GM19035 (cell line): ENCODE measurements around the gene CCNG1.
"Not testable (repeated sequence)": the region's sequence is repeated elsewhere in the genome, so short reads cannot be mapped to it uniquely, and the experiment has no call there.

Source experiments
- ATAC-seq: cut with Tn5 transposase; IDR thresholded peaks from one replicate; pipeline ENCODE4 v1.9.1; 2021; ENCODE audit not compliant: unreplicated experiment

CCNG1 gene

DNA sequence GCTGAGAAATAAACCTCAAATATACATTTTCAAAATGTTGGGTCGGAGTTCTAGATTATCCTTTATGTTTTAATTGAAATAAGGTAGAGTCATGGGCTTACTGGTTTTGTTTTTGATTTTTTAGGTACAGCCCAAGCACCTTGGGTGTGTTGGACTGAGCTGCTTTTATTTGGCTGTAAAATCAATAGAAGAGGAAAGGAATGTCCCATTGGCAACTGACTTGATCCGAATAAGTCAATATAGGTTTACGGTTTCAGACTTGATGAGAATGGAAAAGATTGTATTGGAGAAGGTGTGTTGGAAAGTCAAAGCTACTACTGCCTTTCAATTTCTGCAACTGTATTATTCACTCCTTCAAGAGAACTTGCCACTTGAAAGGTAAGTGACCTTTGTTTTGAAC lies 3.6 kb downstream of the CCNG1 start:
- ATAC-seq: no peak

DNA sequence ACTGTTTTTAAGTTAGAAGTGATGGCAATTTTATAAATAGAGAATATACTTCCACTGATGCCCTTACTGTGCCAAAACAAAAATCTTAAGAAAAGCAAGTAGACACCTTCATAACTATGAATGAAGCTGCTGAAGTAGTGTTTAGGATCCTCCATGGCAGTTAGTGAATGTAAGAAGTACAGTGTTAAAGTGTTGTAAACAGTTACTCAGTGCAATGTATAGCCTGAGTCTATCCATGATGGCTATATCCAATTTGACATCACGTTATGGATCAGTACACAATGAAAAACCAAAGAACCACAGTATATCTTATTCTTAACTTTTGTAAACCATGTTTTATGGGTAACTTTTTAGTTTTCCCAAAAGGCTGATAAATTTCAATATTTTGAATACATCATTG lies 7.1 kb downstream of the CCNG1 start:
- ATAC-seq: no peak

DNA sequence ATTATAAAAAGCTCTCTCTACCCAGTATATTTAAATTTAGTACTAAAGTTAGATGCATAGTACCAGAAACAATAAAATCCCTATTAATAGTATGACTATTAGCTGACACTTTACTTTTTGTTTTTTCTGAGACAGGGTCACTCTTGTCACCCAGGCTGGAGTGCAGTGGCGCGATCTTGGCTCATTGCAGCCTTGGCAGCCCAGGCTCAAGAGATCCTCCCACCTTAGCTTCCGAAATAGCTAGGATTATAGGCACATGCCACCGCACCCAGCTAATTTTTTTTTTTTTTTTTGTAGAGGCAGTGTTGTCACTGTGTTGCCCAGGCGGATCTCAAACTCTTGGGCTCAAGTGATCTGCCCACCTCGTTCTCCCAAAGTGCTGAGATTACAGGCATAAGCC lies 8.0 kb downstream of the CCNG1 start:
- no peak for ATAC-seq

DNA sequence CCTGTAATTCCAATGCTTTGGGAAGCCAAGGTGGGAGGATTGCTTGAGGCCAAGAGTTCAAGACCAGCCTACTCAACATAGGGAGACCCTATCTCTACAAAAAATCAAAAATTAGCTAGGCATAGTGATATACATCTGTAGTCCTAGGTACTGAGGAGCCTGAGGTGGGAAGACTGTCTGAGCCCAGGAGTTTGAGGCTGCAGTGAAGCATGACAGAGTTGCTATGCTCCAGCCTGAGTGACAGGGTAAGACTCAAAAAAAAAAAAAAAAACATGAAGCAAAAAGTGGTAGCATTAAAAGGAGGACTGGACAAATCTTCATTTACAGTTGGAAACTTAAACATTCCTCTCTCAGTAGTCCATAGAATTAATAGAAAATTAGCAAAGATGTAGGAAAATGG lies 9.8 kb downstream of the CCNG1 start:
- ATAC-seq: no peak

DNA sequence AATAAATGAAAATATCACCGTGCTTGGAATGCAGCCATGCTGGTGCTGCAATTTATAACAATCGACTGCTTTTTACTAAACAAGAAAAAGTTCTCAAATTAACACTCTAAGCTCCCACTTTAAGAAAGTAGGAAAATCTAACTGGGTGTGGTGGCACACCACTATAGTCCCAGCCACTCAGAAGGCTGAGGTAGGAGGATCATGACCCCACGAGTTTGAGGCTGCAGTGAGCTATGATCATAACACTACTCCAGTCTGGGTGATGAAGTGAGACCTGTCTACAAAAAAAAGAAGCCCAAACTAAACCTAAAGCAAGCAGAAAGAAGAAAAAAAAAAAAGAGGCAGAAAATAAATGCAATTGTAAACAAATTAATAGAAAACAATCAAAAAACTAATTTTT lies 10.5 kb downstream of the CCNG1 start:
- ATAC-seq: no peak

DNA sequence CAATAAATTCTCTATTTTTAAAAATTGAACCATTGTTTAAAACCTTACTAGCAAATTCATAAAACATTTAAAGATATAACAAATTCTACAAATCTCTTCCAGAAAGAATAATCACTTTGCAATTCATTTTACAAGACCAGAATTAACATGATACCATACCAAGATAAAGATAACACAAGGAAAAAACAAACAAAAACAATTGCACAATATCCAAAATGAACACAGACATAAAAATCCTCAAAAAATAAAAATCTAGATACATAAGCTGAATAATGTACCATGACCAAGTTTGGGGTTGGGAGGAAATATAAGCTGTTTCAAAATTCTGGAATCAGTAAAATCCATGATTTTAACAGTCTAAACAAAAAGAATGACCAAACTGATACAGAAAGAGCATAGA lies 11.1 kb downstream of the CCNG1 start:
- no peak for ATAC-seq

DNA sequence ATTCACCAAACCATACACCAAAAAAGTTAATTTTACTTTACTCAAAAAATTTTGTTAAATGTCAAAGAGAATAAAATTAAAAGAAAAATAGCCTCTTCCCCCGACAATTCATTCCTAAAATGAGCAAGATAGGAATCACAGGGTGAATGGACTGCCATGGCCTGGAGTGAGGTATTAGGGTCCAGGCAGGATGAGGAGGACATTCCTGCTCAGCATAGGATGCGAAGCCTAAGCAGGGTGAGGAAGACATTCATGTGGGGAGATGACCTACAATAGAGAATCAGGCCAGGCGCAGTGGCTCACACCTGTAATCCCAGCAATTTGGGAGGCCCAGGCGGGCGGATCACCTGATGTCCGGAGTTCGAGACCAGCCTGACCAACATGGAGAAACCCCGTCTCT lies 14.1 kb downstream of the CCNG1 start:
- no peak for ATAC-seq

DNA sequence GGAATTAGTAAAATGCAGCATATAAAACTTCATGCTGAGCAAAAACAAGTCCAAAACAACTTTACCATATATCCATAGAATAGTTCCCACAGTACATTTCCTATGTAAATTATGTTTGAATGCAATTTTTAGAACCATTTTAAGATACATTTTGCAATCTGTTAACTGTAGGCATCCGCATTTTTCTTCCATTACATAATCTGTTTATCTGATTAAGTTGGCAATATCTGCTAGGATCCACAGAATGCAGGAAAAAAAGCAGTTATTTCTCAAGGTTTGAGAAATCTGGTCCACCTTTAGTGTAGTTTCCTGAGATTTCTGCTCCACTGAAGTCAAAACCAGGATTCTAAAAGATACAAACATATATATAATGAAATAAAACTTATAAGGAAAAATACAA lies 16.3 kb downstream of the CCNG1 start:
- no peak for ATAC-seq

DNA sequence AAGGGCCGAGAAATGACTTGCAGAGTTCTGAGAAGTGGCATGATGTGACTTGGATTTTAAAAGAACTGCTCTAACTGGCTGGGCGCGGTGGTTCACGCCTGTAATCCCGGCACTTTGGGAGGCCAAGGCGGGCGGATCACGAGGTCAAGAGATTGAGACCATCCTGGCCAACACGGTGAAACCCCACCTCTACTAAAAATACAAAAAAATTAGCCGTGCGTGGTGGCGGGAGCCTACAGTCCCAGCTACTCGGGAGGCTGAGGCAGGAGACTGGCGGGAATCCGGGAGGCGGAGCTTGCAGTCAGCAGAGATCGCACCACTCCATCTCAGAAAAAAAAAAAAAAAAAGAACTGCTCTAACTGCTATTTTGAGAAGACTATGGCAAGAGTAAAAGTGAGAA lies 18.0 kb downstream of the CCNG1 start:
- ATAC-seq: not testable (repeated sequence)

DNA sequence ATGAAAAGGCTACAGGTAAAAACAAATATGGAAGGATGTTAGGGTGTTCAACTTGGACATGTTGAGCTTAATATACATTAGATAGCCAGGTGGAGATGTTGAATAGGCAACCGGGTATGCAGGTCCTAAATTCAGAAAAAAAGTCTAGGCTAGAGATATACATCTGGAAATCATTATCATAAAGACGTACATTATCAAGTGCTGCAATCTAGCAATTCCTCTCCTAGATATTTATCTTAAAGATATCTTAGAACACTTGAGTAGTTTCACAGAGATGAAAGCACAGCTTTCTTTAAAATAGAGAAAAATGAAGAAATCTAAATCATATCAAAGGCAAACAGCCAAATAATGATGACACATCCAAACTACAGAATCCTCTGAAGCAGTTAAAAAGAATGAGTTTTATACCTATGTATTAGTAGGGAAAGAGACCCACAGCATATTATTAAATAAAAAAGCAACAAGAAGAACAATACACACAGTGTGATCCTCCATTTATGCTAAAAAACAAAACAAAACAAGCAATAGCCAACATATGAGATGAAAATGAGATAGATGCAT lies 18.7 kb downstream of the CCNG1 start:
- ATAC-seq: no peak

DNA sequence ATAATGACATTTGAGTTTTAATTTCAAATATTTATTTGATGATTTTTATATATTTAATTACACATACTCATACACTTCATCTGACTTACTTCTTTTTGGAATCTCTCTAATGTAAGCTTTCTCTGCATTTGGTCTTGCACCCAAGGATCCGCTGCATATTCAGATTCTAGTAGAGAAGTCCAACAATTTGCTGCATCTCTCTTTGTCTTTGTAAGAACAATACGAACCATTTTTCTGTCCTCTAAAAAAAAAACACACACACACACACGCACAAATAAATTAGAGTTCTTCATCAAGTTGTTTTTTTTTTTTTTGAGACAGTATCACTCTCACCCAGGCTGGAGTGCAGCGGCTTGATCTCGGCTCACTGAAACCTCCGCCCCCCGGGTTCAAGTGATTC lies 19.4 kb downstream of the CCNG1 start:
- no peak for ATAC-seq

DNA sequence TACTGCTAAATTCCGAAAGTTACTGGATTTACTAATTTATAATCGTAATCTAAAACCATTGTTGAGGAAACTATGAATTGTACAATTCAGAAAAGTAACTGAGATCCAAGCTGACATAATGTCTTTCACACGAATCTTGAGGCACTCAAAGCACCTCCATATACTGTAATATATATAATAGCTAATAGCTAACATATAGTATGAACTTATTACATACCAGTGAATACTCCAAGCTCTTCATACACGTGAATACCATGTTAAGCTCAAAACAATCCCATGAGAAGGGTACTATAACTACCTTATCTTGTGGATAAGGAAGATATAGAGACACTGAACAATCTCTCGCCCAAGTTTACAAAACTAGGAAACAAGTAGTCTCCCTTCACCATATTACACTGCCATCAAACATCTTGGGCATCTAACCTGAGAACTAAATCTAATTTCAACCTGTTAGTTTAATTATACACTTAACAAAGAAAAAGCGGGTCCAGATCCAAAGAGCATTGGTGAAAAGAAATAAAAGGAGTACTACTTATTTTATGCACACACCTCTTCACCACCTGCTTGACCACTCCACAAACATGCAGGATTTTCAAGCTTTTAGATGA lies 21.5 kb downstream of the CCNG1 start:
- no peak for ATAC-seq

DNA sequence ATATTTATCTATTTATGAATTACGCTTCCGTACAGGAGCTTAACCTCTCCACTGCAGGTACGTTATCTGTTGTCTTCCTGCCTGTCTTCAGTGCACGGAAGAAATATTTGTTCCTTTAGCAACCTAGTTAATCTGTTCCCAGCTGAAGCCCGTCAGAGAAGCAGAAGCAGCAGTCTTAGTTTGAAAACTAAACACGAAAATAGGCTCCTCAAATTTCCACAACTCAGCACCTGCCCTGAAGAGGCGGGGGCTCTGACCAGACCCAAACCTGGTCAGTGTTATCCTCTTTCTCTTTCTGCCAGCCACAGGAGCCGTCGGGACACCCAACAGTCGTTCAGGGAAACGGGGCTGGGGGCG lies 22.0 kb downstream of the CCNG1 start:
- ATAC-seq: peak; percentile 4

DNA sequence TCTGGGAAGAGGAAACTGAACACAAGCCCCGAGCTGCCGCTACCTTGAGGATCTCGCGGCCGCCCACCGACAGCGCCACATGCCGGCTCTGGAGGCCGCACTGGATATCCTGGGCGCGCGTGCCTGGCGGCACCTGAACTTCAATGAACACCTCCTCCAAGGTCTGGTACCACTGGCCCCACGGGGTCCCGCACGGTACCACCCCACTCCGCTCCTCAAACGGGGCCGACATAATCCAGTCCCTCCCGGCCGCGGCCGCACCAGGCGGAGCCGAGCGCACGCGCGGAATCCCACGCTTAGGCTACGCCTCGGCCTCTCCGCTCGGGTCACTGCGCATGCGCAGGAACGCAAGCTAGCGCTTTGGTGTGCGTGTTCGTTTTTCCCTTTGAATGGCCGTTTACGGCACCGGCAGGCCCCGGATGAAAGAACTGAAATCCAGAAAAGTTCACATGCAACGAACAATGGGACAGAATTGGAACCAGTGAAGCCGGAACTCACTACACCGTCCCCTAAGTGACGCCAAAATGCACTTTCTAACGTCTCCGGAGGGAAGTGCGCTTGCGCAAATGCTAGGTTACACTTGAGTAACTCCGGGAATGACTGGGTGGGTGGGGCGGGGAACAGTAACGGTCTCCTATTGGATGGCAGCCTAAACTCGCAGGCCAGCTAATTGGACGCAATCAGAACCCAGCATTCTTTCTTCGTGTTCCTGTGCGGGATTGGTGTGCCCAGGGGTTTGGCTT lies 22.6 kb downstream of the CCNG1 start, which contains the start of gene NUDCD2:
NUDCD2 (minus strand) TSS at position 284 of the 743 bp plus-strand sequence; CDS start at position 232, 52 bp downstream.
- ATAC-seq: peak; percentile 73

DNA sequence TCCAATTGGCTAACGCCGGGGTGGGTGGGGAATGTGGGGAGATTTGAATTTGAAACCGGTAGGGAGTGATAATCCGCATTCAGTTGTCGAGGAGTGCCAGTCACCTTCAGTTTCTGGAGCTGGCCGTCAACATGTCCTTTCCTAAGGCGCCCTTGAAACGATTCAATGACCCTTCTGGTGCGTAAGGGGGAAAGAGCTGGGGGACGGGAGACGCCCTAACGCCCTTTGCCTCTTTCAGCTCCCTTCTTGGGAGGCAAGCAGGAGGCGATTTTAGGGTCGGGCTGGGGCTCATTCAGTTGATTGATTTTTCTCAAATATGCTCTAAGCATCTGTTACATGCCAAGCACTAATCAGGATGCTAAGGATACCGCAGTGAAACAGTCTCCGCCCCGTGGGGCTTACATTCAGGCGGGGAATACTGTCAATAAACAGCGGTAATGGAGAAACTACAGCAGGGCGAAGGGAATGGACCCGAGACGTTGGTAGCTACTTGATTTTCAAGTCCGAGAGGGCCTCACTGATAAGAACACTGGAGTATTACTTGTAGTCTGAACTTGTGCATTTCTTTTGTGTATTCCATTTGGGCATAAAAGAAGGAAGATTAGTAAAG lies 23.3 kb downstream of the CCNG1 start, which contains the start of gene HMMR:
HMMR (plus strand) TSS at position 71 of the 610 bp plus-strand sequence; CDS start at position 132, 61 bp downstream.
- ATAC-seq: no peak

DNA sequence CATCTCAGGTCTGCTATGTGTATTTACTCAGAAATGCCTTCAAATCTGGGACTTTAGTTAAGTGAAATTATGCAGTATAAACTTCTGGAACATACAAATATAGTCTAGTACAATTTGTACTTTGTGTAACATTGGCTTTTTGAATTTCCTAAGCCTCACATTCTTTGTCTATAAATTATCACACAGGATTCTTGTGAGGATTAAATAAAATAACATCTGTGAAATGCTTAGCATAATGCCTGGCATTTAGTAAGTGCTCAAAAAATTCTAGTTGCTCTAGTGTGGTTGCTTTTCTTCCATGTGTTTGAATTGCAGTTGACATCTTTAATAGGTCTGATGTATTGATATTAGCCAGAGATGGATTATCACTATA lies 25.7 kb downstream of the CCNG1 start:
- no peak for ATAC-seq

DNA sequence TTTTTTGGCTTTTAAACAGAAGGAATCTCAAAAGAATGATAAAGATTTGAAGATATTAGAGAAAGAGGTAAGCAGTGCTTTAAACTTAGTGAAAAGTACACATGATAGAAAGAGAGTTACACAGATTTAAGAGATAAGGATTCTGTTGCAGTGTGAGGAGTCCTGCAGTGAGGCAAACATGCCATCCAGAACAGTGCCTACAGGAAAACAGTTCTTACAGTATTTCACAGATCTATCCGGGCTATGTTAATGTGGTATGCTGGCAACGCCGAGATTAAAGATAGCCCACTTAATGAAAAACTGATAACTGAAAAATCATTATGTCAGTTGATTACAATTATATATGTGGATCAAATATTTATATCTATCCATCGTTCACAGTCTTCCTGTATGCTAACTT lies 30.3 kb downstream of the CCNG1 start:
- no peak for ATAC-seq

DNA sequence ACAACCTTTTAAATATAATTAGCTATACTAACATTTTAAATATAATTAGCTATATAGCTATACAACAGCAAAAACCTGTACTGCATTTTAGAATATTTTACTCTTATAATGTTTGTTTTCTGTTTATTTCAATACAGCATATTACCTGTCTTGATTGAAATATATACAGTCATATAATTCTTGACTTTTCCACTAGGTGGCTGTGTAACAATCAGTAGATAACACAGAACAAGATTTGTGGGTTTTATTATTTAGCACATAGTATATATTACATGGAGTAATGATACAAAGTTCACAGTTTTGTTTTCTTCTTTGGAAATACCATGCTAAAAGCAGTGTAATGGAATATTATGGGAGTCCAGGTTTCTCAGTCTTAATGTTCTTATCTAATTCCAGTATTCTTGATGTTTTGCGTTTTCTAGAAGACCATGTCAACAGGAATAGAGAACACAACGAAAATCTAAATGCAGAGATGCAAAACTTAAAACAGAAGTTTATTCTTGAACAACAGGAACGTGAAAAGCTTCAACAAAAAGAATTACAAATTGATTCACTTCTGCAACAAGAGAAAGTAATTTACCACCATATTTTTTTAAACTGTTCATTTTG lies 36.3 kb downstream of the CCNG1 start:
- peak; percentile 86 for ATAC-seq

DNA sequence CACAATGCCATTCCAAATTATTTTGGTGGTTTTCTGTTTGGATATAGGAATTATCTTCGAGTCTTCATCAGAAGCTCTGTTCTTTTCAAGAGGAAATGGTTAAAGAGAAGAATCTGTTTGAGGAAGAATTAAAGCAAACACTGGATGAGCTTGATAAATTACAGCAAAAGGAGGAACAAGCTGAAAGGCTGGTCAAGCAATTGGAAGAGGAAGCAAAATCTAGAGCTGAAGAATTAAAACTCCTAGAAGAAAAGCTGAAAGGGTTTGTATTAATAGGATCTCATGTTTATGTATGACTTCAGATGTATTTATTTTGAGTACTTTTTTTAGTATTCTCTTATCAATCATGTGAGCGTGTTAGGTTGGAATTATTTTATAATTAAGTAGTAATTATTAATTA lies 38.0 kb downstream of the CCNG1 start:
- no peak for ATAC-seq

DNA sequence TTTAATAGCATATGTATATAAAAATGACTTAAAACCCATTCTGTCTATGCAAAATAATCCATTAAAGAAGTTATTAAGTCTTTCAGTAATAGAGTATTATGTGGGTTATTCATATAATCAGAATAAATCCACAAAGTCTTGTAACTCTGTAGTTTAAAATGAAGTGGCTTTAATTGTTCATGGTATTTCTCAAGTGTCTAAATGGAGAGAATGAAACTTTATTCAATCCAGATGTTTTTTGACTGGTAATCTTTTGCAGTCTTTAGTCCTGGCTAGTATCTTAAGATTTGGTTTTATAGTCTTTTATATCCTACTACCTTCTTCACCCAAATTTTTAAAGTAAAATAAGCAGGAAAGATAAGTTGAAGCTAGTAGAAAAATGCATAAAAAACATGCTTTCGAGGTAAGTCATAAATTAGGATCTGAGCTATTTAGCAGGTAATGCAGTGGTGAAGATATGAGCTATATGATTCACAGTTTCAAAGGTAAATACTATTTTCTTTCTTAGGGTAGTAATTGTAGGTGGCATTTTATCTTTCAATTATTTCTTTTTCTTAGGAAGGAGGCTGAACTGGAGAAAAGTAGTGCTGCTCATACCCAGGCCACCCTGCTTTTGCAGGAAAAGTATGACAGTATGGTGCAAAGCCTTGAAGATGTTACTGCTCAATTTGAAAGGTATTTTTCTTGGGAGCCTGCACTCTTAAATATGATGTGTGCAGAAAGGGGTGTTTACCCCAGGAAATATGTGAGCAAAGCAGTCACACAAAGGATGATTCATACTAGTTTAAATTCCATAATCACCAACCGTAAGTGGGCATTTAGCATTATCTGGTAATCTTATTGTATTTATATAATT lies 41.0 kb downstream of the CCNG1 start:
- no peak for ATAC-seq

DNA sequence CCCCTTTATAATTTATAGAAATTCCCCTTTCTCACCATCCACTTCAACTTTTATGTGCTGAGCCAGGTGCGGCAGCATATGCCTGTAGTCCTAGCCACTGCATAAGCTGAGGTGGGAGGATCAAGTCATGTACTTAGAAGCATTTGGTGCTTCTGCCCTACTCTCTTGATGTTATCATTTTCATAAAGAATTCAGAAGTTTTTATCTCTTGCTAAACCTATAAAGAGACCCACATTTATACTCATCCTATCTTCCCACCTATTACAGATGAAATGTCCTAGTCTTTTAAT lies 41.5 kb downstream of the CCNG1 start:
- ATAC-seq: no peak
